GM12891 (cell line): Measurements from ENCODE around the gene GPC5.
"Not testable (repeated sequence)": the region's sequence is repeated elsewhere in the genome, so short reads cannot be mapped to it uniquely, and the experiment has no call there.

ENCODE experiments used
- PAX5 ChIP-seq: IDR thresholded peaks from 2 replicates; pipeline ENCODE4 v1.6.1; 2011; ENCODE audit warnings: low read length, moderate library complexity, mild to moderate bottlenecking; ENCODE audit not compliant: insufficient read depth, severe bottlenecking
- POLR2A ChIP-seq: IDR thresholded peaks from 2 replicates; pipeline ENCODE4 v1.6.1; 2011; ENCODE audit warnings: low read depth, low read length, control low read depth
- POLR2AphosphoS5 ChIP-seq: IDR thresholded peaks from 2 replicates; pipeline ENCODE4 v1.6.1; 2011; ENCODE audit warnings: low read depth, low read length, control low read depth
- SPI1 ChIP-seq: IDR thresholded peaks from 2 replicates; pipeline ENCODE4 v1.6.1; 2011; ENCODE audit warnings: low read depth, low read length, control low read depth
- TAF1 ChIP-seq: IDR thresholded peaks from 2 replicates; pipeline ENCODE4 v1.6.1; 2011; ENCODE audit warnings: low read depth, low read length, control low read depth

- not testable (repeated sequence) for TF ChIP-seq TAF1, POLR2AphosphoS5, POLR2A, PAX5, SPI1
Measured at GRCh38 chr13:92516878-92517277, 1118.5 kb downstream of the GPC5 start.
